Measurements from ENCODE around the gene KHNYN. TPM values are rescaled to one million over a fixed set of nuclear protein-coding genes. Genes with fewer than 3 reads are reported as not detected.
"Not testable (repeated sequence)": the region's sequence is repeated elsewhere in the genome, so short reads cannot be mapped to it uniquely, and the experiment has no call there.

The KHNYN gene
- total RNA-seq, 4 donors from 2014 or later = 80.9 to 129 (median 113) TPM

DNA sequence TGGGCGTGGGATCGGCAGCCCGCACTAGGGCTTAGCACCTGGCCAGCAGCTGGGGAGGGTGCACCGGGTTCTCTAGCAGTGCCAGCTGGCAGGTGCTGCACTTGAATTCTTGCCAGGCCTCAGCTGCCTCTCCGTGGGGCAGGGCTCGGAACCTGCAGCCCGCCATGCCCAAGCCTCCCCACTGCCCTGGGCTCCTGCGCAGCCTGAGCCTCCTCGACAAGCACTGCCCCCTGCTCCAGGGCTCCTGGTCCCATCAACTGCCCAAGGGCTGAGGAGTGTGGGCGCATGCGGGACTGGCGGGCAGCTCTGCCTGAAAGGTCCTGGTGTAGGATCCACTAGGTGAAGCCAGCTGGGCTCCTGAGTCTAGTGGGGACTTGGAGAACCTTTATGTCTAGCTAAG is 43.5 kb downstream of the KHNYN start:
- H3K27ac ChIP-seq = no peak overlapping the region
- TF ChIP-seq POLR2A (IDR thresholded peaks at IDR 0.05) = no peak
- TF ChIP-seq, protein P1, sequence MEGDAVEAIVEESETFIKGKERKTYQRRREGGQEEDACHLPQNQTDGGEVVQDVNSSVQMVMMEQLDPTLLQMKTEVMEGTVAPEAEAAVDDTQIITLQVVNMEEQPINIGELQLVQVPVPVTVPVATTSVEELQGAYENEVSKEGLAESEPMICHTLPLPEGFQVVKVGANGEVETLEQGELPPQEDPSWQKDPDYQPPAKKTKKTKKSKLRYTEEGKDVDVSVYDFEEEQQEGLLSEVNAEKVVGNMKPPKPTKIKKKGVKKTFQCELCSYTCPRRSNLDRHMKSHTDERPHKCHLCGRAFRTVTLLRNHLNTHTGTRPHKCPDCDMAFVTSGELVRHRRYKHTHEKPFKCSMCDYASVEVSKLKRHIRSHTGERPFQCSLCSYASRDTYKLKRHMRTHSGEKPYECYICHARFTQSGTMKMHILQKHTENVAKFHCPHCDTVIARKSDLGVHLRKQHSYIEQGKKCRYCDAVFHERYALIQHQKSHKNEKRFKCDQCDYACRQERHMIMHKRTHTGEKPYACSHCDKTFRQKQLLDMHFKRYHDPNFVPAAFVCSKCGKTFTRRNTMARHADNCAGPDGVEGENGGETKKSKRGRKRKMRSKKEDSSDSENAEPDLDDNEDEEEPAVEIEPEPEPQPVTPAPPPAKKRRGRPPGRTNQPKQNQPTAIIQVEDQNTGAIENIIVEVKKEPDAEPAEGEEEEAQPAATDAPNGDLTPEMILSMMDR (IDR thresholded peaks at IDR 0.05) = no peak
- no peak overlapping the region for H3K4me3 ChIP-seq
- H3K36me3 ChIP-seq = no peaks in the 10 kb centered on the region
- H3K9me3 ChIP-seq = no peaks in the 10 kb centered on the region
- no peak for DNase-seq
- no peaks in the 10 kb centered on the region for H3K4me1 ChIP-seq
- no peaks in the 10 kb centered on the region for H3K27me3 ChIP-seq

GRCh38 chr14:24475261-24475660 is 45.5 kb downstream of the KHNYN start:
- Histone ChIP-seq H3K4me3 (no peak overlapping the region), H3K4me1 (no peaks in the 10 kb centered on the region), H3K36me3 (no peaks in the 10 kb centered on the region), H3K27me3 (no peaks in the 10 kb centered on the region), H3K27ac (no peak overlapping the region), H3K9me3 (no peaks in the 10 kb centered on the region)
- no peak for DNase-seq
- TF ChIP-seq, protein P1 (IDR thresholded peaks at IDR 0.05) = no peak
- no peak for TF ChIP-seq POLR2A (IDR thresholded peaks at IDR 0.05)

GRCh38 chr14:24479999-24480398 is 50.2 kb downstream of the KHNYN start:
- not testable (repeated sequence) for DNase-seq, H3K27me3 ChIP-seq, H3K4me1 ChIP-seq, H3K36me3 ChIP-seq, H3K27ac ChIP-seq, H3K4me3 ChIP-seq, H3K9me3 ChIP-seq

DNA sequence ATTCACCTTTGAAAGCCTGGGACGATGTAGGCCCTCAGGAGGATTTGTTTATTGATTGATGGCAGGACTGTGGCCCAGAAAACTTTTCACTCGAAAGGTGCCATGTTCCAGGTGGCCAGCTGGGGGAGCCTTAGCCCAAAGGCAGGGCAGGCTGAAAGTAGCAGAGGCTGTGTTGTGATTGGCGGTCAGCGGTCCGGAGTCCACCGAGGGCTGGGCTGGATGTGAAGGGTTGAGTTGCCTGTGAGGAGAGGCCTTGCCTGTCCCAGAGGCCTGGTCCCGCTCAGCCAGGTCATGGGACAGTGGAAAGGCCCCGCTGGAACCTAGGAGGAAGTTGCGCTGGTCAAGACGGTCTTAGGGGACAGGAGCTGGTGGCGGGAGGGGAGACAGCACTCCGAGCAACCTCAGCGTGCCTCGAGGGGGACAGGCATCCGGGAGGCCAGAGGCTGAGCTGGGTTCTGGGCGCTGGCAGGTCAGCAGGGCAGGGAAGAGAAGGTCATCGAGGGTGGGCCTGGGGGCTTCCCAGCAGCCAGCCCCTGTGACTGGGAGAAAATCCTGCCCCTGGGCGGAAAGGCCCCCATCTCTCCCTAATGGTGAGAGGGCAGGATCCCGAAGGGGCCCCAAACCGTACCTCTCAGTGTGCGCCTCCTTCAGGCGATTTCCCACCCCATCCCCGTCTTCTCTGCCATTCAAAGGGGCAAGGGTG is 52.0 kb downstream of the KHNYN start:
- no peak for TF ChIP-seq POLR2A (IDR thresholded peaks at IDR 0.05)
- TF ChIP-seq, protein P1 (IDR thresholded peaks at IDR 0.05) = peak in 5 of 6 experiments; percentile 36 to 70 (median 62)
- no peak overlapping the region for H3K27ac ChIP-seq
- H3K4me1 ChIP-seq = no peaks in the 10 kb centered on the region
- no peaks in the 10 kb centered on the region for H3K27me3 ChIP-seq
- peak; percentile 21 to 82 (median 75) for DNase-seq
- H3K4me3 ChIP-seq = no peak overlapping the region
- no peaks in the 10 kb centered on the region for H3K9me3 ChIP-seq
- no peaks in the 10 kb centered on the region for H3K36me3 ChIP-seq

GRCh38 chr14:24482699-24483303 is 53.0 kb downstream of the KHNYN start:
- H3K27me3 ChIP-seq, H3K36me3 ChIP-seq, H3K4me3 ChIP-seq, H3K4me1 ChIP-seq, DNase-seq, H3K9me3 ChIP-seq, H3K27ac ChIP-seq: not testable (repeated sequence)

DNA sequence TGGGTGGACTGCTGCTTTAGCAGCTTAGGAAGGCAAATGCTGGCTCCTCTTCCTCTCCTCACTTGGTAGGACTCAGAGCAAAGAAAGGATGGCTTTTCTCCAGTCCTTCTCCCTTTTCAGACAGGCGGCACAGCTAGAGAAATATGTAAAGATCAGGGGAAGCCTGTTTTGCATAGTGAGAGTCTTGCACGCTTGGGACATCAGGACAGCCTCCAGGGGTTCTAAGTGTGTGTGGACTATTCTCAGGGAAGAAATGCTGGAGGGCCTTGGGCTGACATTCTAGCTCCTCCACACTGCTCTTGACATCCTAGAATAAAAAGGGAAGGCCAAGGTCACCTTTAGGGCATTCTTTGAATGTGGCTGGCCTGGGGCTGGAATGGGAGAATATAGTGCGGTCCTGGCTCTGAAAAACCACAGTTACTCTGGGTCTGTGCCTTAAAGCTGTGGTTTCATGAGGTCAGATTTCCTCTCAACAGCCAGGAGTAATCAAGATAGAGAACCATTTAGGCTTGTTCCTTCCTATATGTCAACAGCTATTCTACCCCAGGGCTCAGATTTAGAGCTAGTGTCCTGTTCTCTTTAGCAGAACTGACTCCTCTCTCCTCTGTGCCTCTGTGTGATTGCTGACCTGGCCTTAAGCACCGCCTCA is 54.0 kb downstream of the KHNYN start:
- Histone ChIP-seq H3K4me3 (no peak overlapping the region), H3K9me3 (no peaks in the 10 kb centered on the region), H3K36me3 (no peaks in the 10 kb centered on the region), H3K4me1 (no peaks in the 10 kb centered on the region), H3K27ac (no peak overlapping the region), H3K27me3 (no peaks in the 10 kb centered on the region)
- DNase-seq = no peak
- TF ChIP-seq, protein P1 (IDR thresholded peaks at IDR 0.05) = no peak
- no peak for TF ChIP-seq POLR2A (IDR thresholded peaks at IDR 0.05)

Other genes with a start within 250 kb of the KHNYN start
- gene IPO4, start 241.1 kb upstream of the KHNYN start, total RNA-seq = 10 to 100 TPM; 12.8 to 56.9 (median 34.2) TPM
- 10 to 100 TPM; 22.3 to 80.7 (median 49.8) TPM for gene TM9SF1, start 234.5 kb upstream of the KHNYN start, total RNA-seq
- gene TSSK4, start 224.3 kb upstream of the KHNYN start, total RNA-seq = 1 to 10 TPM in 1 of 4 donors, under 1 TPM in 1, not detected in 2; 0.70 to 1.2 TPM
- gene CHMP4A, start 216.5 kb upstream of the KHNYN start, total RNA-seq = 100 to 1,000 TPM in 1 of 4 donors, 10 to 100 TPM in 3; 31.4 to 190 (median 54.3) TPM
- gene MDP1, start 213.9 kb upstream of the KHNYN start, total RNA-seq = 10 to 100 TPM in 2 of 4 donors, 1 to 10 TPM in 2; 7.4 to 17.5 (median 10.5) TPM
- gene NEDD8, start 197.6 kb upstream of the KHNYN start, total RNA-seq = 10 to 100 TPM; 44.1 to 77.6 (median 67.9) TPM
- gene GMPR2, start 197.0 kb upstream of the KHNYN start, total RNA-seq = 10 to 100 TPM; 52.7 to 59.4 (median 55.3) TPM
- 10 to 100 TPM; 26.4 to 39.6 (median 36.9) TPM for gene TINF2, start 187.3 kb upstream of the KHNYN start, total RNA-seq
- 10 to 100 TPM in 1 of 4 donors, 1 to 10 TPM in 3; 1.2 to 11.3 (median 5.9) TPM for gene TGM1, start 166.8 kb upstream of the KHNYN start, total RNA-seq
- gene RABGGTA, start 158.4 kb upstream of the KHNYN start, total RNA-seq = 10 to 100 TPM; 57.3 to 84.6 (median 77.6) TPM
- gene DHRS1, start 130.2 kb upstream of the KHNYN start, total RNA-seq = 100 to 1,000 TPM in 1 of 4 donors, 10 to 100 TPM in 3; 51.2 to 130 (median 67.1) TPM
- 10 to 100 TPM; 14.5 to 30.0 (median 22.4) TPM for gene NOP9, start 130.1 kb upstream of the KHNYN start, total RNA-seq
- gene CIDEB, start 122.0 kb upstream of the KHNYN start, total RNA-seq = 100 to 1,000 TPM in 2 of 4 donors, 10 to 100 TPM in 2; 22.3 to 184 (median 136) TPM
- gene LTB4R2, start 119.8 kb upstream of the KHNYN start, total RNA-seq = 10 to 100 TPM in 2 of 4 donors, 1 to 10 TPM in 2; 7.7 to 37.2 (median 12.2) TPM
- 10 to 100 TPM in 2 of 4 donors, 1 to 10 TPM in 2; 5.1 to 28.5 (median 10.1) TPM for gene LTB4R, start 118.5 kb upstream of the KHNYN start, total RNA-seq
- gene ADCY4, start 94.9 kb upstream of the KHNYN start, total RNA-seq = 10 to 100 TPM; 12.1 to 53.6 (median 26.9) TPM
- gene RIPK3, start 90.0 kb upstream of the KHNYN start, total RNA-seq = 10 to 100 TPM; 45.2 to 72.0 (median 64.0) TPM
- gene NFATC4, start 61.8 kb upstream of the KHNYN start, total RNA-seq = 10 to 100 TPM in 3 of 4 donors, 1 to 10 TPM in 1; 6.5 to 52.0 (median 21.5) TPM
- gene NYNRIN, start 31.0 kb upstream of the KHNYN start, total RNA-seq = 10 to 100 TPM in 2 of 4 donors, 1 to 10 TPM in 2; 3.2 to 15.5 (median 10.3) TPM
- gene CBLN3, start 286 bp upstream of the KHNYN start, total RNA-seq = 1 to 10 TPM in 1 of 4 donors, under 1 TPM in 1, not detected in 2; 0.94 to 4.3 TPM
- 10 to 100 TPM; 25.7 to 98.2 (median 48.9) TPM for gene SDR39U1, start 12.8 kb downstream of the KHNYN start, total RNA-seq
- not detected for gene CMA1, start 78.3 kb downstream of the KHNYN start, total RNA-seq
- gene CTSG, start 146.3 kb downstream of the KHNYN start, total RNA-seq = 1 to 10 TPM in 1 of 4 donors, not detected in 3; 2.0 TPM
- gene GZMH, start 179.7 kb downstream of the KHNYN start, total RNA-seq = 1 to 10 TPM in 1 of 4 donors, not detected in 3; 1.2 TPM
- 1 to 10 TPM in 2 of 4 donors, not detected in 2; 1.1 to 1.9 TPM for gene GZMB, start 204.2 kb downstream of the KHNYN start, total RNA-seq